ENCODE results near the gene PITHD1.
A peak's percentile ranks its signal among the peaks of the same experiment; 100 is the strongest.
"Not testable (repeated sequence)": the region's sequence is repeated elsewhere in the genome, so short reads cannot be mapped to it uniquely, and the experiment has no call there.

PITHD1 gene

GRCh38 chr1:23774174-23774880 lies 3.9 kb upstream of the PITHD1 start:
- DNase-seq = no peak

- no peak for DNase-seq
These were observed 2.0 kb upstream of the PITHD1 start for GRCh38 chr1:23776217-23776616.

DNA sequence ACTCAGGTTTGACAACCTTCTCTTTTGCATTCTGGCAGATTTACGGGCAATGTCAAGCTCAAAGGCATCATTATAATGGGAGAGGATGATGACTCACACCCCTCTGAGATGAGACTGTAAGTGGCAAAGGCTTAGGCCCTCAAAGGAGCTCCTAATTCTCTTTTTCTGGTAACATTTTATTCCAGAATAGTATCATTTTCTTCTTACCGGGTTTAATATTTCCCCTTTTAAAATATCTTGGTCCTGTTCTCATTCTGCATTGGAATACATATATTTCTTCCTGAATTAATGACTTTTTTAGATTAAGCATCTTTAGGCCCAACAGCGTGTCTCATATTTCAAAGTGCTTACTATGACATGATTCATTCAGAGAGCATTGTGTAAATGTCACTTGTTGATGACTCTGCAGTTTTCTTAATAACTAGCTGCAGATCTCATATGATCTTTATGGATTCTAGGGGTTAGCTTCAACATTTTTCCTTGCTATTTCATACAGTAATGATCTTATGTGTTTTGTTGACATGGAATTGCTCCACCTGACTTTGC lies 1.7 kb downstream of the PITHD1 start:
- no peak for DNase-seq

GRCh38 chr1:23783141-23783540 lies 4.9 kb downstream of the PITHD1 start:
- DNase-seq = not testable (repeated sequence)

DNA sequence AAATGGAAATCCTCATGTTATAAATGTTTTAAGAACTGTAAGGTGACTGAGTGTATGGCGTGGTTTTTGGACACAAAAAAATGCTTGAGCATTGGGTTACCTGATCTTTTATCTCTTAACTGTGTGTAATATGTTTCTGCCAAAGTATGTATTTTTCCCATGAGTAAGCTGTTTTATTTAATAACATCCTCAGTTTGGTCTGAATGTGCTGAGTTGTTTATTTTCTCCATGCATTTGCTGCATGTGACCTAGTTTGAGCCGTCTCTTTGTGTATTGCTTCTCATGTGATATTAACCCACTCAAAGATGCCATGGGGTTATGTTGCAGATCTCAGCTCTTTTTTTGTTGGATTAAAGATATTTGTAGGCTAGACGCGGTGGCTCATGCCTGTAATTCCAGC lies 6.6 kb downstream of the PITHD1 start:
- no peak for DNase-seq

DNA sequence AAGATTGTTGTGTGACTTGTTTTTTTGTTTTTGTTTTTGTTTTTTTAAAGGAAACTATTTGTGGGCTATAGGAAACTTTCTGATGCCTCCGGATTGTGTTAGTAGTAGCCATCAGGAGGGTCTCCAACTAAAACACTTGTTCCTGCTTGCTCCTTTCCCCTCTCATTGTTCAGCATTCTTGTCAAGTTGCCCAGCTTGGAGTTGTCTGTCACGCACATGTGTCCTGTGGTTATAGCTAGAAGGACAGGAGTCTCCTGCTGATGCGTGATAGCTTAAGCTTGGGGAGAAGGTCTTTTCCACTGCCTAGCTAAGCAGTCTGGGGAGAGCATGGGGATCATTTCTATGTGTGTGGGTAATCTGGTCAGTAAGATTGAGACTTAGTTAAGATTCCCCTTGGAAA lies 9.5 kb downstream of the PITHD1 start:
- DNase-seq = no peak

DNA sequence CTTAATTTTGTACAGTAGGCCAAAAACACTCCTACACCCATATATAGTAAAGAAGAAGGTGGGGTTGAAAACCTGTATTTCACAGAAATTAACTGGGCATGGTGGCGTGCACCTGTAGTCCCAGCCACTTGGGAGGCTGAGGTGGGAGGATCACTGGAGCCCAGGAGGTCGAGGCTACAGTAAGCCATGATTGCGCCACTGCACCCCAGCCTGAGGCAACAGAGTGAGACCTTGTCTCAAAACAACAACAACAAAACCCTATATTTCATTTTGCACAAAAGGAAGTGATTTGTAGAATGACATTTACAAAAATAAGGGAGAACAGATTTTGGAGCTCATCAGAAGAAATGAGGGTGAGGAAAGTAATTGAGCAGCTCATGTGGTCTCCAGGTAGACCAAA lies 10.5 kb downstream of the PITHD1 start:
- DNase-seq = no peak

DNA sequence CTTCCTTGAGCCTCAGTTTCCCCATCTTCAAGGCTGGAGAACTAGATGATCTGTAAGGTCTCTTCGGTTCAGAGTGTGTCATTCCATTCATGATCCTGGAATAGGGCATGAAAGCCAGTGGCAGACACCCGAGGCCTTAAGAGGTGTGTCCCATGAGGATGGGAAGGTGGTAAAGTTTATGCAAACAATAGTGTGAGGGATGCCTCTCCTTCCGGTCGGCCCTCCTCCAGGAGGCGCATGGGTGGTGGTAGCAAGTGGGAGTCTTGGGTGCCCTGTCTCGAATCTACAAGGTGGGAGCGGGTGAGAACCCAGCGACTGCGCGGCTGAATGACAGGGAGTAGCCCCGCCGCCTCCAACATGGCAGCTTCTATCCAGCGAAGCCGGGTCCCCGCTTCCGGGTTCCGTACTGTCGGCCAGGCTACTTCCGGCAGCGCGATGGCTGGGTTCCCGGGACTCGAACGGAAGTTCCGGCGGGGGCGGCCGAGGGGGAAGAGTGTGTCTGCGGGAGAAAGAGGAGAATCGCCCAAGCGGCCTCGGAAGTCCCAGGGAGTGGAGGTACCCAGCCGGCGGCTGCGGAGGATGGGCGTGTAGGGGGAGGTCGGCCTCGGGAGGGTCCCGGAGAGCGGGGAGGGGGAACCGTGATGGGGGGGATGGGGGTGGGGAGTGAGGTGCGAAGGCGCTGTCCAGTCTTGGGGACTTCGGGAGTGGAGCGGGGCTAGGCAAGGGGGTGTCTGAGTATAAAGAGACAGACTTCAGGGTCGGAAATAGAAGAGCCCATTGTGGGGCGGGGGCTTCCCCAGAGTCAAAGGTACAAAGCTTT lies 12.7 kb downstream of the PITHD1 start, which contains the start of gene LYPLA2:
Gene LYPLA2, plus strand, starts transcription at position 450 of the 820 bp plus-strand sequence. CDS start 1,538 bp downstream, outside the sequence.
- peak; percentile 77 for DNase-seq

DNA sequence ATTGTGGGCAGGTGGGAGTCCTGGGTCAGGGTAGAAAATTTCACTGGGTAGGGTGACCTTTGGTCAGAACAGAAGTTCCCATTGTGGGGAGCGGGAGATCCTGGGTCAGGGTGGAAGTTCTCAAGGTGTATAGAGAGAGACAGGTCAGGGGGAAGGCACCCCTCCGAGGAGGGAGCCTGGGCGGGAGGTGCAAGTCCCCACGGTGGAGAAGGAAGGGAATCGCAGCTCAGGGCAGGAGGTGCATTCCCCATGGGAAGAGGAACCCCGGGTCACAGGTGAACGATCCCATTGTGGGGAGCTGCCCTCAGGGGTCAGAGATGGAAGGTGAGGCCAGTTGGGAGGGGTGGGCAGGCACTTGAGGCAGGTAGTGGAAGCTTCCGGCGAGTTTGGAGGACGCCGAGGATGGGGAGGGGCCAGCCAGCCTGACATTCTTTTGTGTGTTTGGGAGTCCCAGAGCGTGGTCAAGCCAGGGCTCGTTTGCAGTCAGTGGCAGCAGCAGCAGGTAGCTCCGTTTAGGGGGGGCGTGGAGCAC lies 13.4 kb downstream of the PITHD1 start:
- no peak for DNase-seq

DNA sequence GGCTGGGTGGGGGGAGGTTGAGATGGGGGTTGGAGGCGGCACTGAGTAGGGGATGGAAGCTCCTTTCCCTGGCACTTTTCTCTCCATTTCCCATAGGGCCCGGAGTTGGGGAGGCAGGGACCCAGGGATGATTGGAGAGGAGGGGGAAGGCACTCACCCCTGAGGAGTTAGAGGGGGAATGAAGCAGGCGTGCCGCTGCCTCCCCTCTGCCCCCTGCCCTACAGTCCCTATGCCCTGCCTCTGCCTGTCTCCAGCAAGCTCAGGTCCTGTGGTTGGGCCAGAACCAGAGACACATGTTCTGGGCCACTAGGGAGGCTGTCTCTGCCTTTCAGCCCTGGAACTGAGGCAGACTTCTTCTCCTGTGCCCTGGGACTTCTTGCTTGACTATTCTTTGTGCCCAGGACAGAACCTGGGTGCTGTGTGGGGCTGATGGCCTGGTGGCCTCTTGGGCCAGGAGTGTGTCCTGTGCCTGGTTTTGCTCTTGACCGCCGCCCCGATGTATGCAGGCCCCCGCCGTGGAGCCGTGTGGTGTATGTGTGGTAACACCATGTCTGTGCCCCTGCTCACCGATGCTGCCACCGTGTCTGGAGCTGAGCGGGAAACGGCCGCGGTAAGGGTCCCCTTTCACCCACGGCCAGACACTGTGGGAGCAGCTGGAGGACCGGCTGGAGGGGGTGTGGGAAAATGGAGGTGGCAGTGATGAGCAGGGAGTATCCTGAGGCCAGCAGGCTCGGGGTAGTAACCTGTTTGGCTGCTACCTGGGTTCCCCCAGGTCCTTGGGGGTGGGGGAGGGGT lies 14.1 kb downstream of the PITHD1 start:
- no peak for DNase-seq

GRCh38 chr1:23793018-23793781 lies 15.0 kb downstream of the PITHD1 start:
- DNase-seq = no peak

- no peak for DNase-seq
These were observed 15.9 kb downstream of the PITHD1 start for GRCh38 chr1:23793861-23794731.

DNA sequence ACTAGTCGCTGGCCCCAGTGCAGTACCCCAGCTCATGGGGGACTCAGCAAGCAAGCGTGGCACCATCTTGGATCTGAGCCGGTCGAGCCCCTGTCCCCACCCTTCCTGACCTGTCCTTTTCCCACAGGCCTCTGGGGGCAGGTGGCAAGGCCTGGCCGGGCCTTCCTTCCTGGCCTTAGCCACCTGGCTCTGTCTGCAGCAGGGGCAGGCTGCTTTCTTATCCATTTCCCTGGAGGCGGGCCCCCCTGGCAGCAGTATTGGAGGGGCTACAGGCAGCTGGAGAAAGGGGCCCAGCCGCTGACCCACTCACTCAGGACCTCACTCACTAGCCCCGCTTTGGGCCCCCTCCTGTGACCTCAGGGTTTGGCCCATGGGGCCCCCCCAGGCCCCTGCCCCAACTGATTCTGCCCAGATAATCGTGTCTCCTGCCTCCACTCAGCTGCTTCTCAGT lies 16.5 kb downstream of the PITHD1 start:
- DNase-seq = not testable (repeated sequence)

GRCh38 chr1:23795676-23796465 lies 17.7 kb downstream of the PITHD1 start:
- no peak for DNase-seq

GRCh38 chr1:23796466-23797271 lies 18.5 kb downstream of the PITHD1 start:
- no peak for DNase-seq

- no peak for DNase-seq
These were observed 19.5 kb downstream of the PITHD1 start for GRCh38 chr1:23797478-23798448.

DNA sequence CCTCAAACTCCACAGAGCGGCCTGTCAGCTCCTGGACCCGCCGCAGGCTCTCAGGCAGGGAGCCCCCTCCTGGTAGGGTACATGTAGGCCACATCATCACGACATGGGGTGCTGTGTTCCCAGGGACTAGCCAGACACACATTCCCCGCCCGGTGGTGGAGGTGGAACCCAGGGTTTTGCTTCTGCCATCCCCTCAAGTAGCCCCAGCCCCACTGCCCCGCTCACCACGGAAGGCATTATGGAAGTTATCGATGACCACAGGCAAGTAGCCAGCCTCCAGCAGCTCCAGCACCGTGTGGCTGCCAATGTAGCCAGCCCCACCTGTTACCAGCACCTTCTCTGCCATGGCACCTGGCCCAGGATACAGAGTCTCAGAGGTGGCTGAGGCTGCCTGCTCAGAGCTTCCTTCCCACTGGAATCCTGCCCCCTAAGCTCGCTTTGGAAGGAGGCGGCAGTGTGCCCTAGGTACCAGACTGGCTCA lies 20.5 kb downstream of the PITHD1 start:
- no peak for DNase-seq

DNA sequence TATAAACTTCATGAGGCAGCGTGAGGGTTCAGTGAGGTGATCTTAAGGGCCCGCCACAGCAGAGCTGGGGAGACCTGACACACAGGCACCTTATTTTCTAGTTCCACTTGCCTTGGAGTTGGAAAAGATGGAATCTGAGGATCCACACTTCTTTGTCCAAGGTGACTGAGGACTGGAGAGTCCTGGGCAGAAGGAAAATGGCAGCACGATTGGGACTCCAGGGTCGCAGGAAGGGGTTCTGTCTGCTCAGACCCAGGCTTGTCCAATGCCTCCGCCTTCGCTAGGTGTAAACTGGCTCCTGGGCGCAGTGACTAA lies 21.0 kb downstream of the PITHD1 start:
- no peak for DNase-seq
